Activated naive CD4-positive, alpha-beta T cell treated with anti-CD3 and anti-CD28 coated beads for 36 hours (primary cell): Measurements from ENCODE around the gene ZP3. TPM values are rescaled to one million over a fixed set of nuclear protein-coding genes. Genes with fewer than 3 reads are reported as not detected.
"Not testable (repeated sequence)": the region's sequence is repeated elsewhere in the genome, so short reads cannot be mapped to it uniquely, and the experiment has no call there.

Experiments used
- CTCF ChIA-PET: fragments of 350-600 bp; sonication (Branson Sonifier 250); formaldehyde crosslinking; loops from one replicate; lab custom pipeline; 2021; ENCODE audit warnings: antibody characterized with exemption; lab: Charles Lee
- DNase-seq: peaks from one replicate; pipeline ENCODE4 v3.0.0-alpha.2; 2020
- H3K27ac Mint-ChIP-seq: one replicate; pipeline ENCODE4 v1.8.0; 2021; ENCODE audit warnings: mild to moderate bottlenecking, mixed read lengths
- H3K27me3 Mint-ChIP-seq: one replicate; pipeline ENCODE4 v1.8.0; 2021; ENCODE audit warnings: low read depth, mixed read lengths
- H3K36me3 Mint-ChIP-seq: one replicate; pipeline ENCODE4 v1.8.0; 2021; ENCODE audit warnings: low read depth, mixed read lengths
- H3K4me1 Mint-ChIP-seq: one replicate; pipeline ENCODE4 v1.8.0; 2021; ENCODE audit warnings: low read depth, mixed read lengths
- H3K4me3 Mint-ChIP-seq: one replicate; pipeline ENCODE4 v1.8.0; 2021; ENCODE audit warnings: mild to moderate bottlenecking, moderate library complexity, mixed read lengths
- H3K9me3 Mint-ChIP-seq: one replicate; pipeline ENCODE4 v1.8.0; 2021; ENCODE audit warnings: mixed read lengths
- intact Hi-C: fragments of 100-400 bp; cut with micrococcal nuclease; formaldehyde crosslinking; loops from one replicate; pipeline ENCODE4 v1.15.1; 2023
- total RNA-seq, 2 experiments: library from RNA; stranded (reverse); gene quantifications; one replicate each; pipeline ENCODE4 v1.2.3, GENCODE V29; 2021

ZP3 gene
- total RNA-seq, 2 experiments from 2014 or later, result 26.6 to 32.6 TPM

- Mint-ChIP-seq H3K4me3 (peak overlapping the region; percentile 85), H3K36me3 (no peaks in the 10 kb centered on the region), H3K4me1 (peaks cover 23% of the 10 kb centered on the region), H3K27me3 (no peaks in the 10 kb centered on the region), H3K27ac (peak overlapping the region; percentile 92), H3K9me3 (no peaks in the 10 kb centered on the region)
- CTCF ChIA-PET, result interaction anchor here (0.6 to 1.0 kb wide), 2 partner anchors 26 to 33 kb away, joined by 3 to 5 read pairs; no protein-coding TSS in a partner anchor
- intact Hi-C loops, result loop anchor here (1.0 to 10.0 kb wide), 4 partner anchors 34 to 1141 kb away; partner anchors contain the start of gene PTPN12
- DNase-seq, result peak; percentile 89
Observed at GRCh38 chr7:76393116-76394031, 31.4 kb upstream of the ZP3 start.

GRCh38 chr7:76394957-76395356 lies 29.8 kb upstream of the ZP3 start:
- peaks cover 25% of the 10 kb centered on the region for H3K4me1 Mint-ChIP-seq
- H3K27ac Mint-ChIP-seq, result peak overlapping the region; percentile 18
- H3K27me3 Mint-ChIP-seq, result no peaks in the 10 kb centered on the region
- H3K36me3 Mint-ChIP-seq, result no peaks in the 10 kb centered on the region
- CTCF ChIA-PET, result interaction anchor here (1.3 kb wide), 1 partner anchor 35 kb away, joined by 3 read pairs; no protein-coding TSS in a partner anchor
- no peak overlapping the region for H3K4me3 Mint-ChIP-seq
- no peaks in the 10 kb centered on the region for H3K9me3 Mint-ChIP-seq
- intact Hi-C loops, result loop anchor here (10.0 kb wide), 2 partner anchors 220 to 1140 kb away; partner anchors contain the start of gene PTPN12
- no peak for DNase-seq

GRCh38 chr7:76395605-76395964 lies 29.2 kb upstream of the ZP3 start:
- H3K27ac Mint-ChIP-seq, H3K4me3 Mint-ChIP-seq, H3K27me3 Mint-ChIP-seq, H3K9me3 Mint-ChIP-seq, DNase-seq, H3K36me3 Mint-ChIP-seq: not testable (repeated sequence)
- intact Hi-C loops, result loop anchor here (10.0 kb wide), 2 partner anchors 221 to 1139 kb away; partner anchors contain the start of gene PTPN12
- peaks cover 25% of the 10 kb centered on the region for H3K4me1 Mint-ChIP-seq
- CTCF ChIA-PET, result interaction anchor here (1.2 to 1.3 kb wide), 2 partner anchors 35 to 36 kb away, joined by 3 read pairs; no protein-coding TSS in a partner anchor

- no peak overlapping the region for H3K27ac Mint-ChIP-seq
- H3K4me1 Mint-ChIP-seq, result peaks cover 25% of the 10 kb centered on the region
- H3K9me3 Mint-ChIP-seq, result no peaks in the 10 kb centered on the region
- CTCF ChIA-PET, result interaction anchor here (0.9 to 1.2 kb wide), 2 partner anchors 36 to 104 kb away, joined by 3 read pairs; no protein-coding TSS in a partner anchor
- no peaks in the 10 kb centered on the region for H3K27me3 Mint-ChIP-seq
- no peak for DNase-seq
- intact Hi-C loops, result loop anchor here (2.0 to 10.0 kb wide), 3 partner anchors 31 to 1139 kb away; partner anchors contain the start of gene PTPN12
- H3K36me3 Mint-ChIP-seq, result no peaks in the 10 kb centered on the region
- no peak overlapping the region for H3K4me3 Mint-ChIP-seq
Observed at GRCh38 chr7:76395965-76396726, 28.6 kb upstream of the ZP3 start.

GRCh38 chr7:76396864-76397263 lies 27.9 kb upstream of the ZP3 start:
- Mint-ChIP-seq H3K9me3 (no peaks in the 10 kb centered on the region), H3K27me3 (no peaks in the 10 kb centered on the region), H3K36me3 (no peaks in the 10 kb centered on the region), H3K27ac (peak overlapping the region; percentile 30), H3K4me3 (peak overlapping the region; percentile 77), H3K4me1 (peaks cover 25% of the 10 kb centered on the region)
- DNase-seq, result no peak
- intact Hi-C loops, result loop anchor here (2.0 to 10.0 kb wide), 3 partner anchors 32 to 1138 kb away; partner anchors contain the start of gene PTPN12
- CTCF ChIA-PET, result interaction anchor here (0.9 to 1.2 kb wide), 2 partner anchors 37 to 104 kb away, joined by 3 read pairs; no protein-coding TSS in a partner anchor

- Mint-ChIP-seq H3K27ac (peak overlapping the region; percentile 30), H3K4me3 (peak overlapping the region; percentile 77), H3K4me1 (peaks cover 23% of the 10 kb centered on the region), H3K27me3 (no peaks in the 10 kb centered on the region), H3K9me3 (no peaks in the 10 kb centered on the region), H3K36me3 (no peaks in the 10 kb centered on the region)
- intact Hi-C loops, result loop anchor here (2.0 to 10.0 kb wide), 3 partner anchors 33 to 1137 kb away; partner anchors contain the start of gene PTPN12
- CTCF ChIA-PET, result no interaction called here
- DNase-seq, result peak; percentile 86
Observed at GRCh38 chr7:76397409-76398183, 27.2 kb upstream of the ZP3 start.

GRCh38 chr7:76400248-76400647 lies 24.5 kb upstream of the ZP3 start:
- Mint-ChIP-seq H3K27me3 (no peaks in the 10 kb centered on the region), H3K27ac (no peak overlapping the region), H3K4me3 (no peak overlapping the region), H3K4me1 (peaks cover 16% of the 10 kb centered on the region), H3K9me3 (no peaks in the 10 kb centered on the region), H3K36me3 (no peaks in the 10 kb centered on the region)
- CTCF ChIA-PET, result interaction anchor here (1.2 kb wide), 1 partner anchor 48 kb away, joined by 3 read pairs; no protein-coding TSS in a partner anchor
- intact Hi-C loops, result no loop called here
- no peak for DNase-seq

GRCh38 chr7:76403097-76403496 lies 21.7 kb upstream of the ZP3 start:
- CTCF ChIA-PET, H3K36me3 Mint-ChIP-seq, H3K9me3 Mint-ChIP-seq, DNase-seq, H3K4me3 Mint-ChIP-seq, H3K4me1 Mint-ChIP-seq, intact Hi-C loops, H3K27me3 Mint-ChIP-seq, H3K27ac Mint-ChIP-seq: not testable (repeated sequence)

GRCh38 chr7:76403780-76404494 lies 20.8 kb upstream of the ZP3 start:
- Mint-ChIP-seq H3K27me3 (no peaks in the 10 kb centered on the region), H3K4me3 (no peak overlapping the region), H3K27ac (no peak overlapping the region), H3K36me3 (no peaks in the 10 kb centered on the region), H3K4me1 (peaks cover 4% of the 10 kb centered on the region), H3K9me3 (no peaks in the 10 kb centered on the region)
- CTCF ChIA-PET, result interaction anchor here (0.6 to 0.9 kb wide), 2 partner anchors 24 to 99 kb away, joined by 3 read pairs; no protein-coding TSS in a partner anchor
- intact Hi-C loops, result no loop called here
- DNase-seq, result no peak

GRCh38 chr7:76405738-76406137 lies 19.0 kb upstream of the ZP3 start:
- Mint-ChIP-seq H3K4me1 (peaks cover 2% of the 10 kb centered on the region), H3K9me3 (no peaks in the 10 kb centered on the region), H3K36me3 (no peaks in the 10 kb centered on the region), H3K27me3 (no peaks in the 10 kb centered on the region), H3K27ac (no peak overlapping the region), H3K4me3 (no peak overlapping the region)
- intact Hi-C loops, result no loop called here
- no peak for DNase-seq
- CTCF ChIA-PET, result no interaction called here

- CTCF ChIA-PET, result no interaction called here
- H3K9me3 Mint-ChIP-seq, result no peaks in the 10 kb centered on the region
- peaks cover 2% of the 10 kb centered on the region for H3K4me1 Mint-ChIP-seq
- no peak overlapping the region for H3K4me3 Mint-ChIP-seq
- no peaks in the 10 kb centered on the region for H3K36me3 Mint-ChIP-seq
- no peak overlapping the region for H3K27ac Mint-ChIP-seq
- intact Hi-C loops, result no loop called here
- DNase-seq, result no peak
- no peaks in the 10 kb centered on the region for H3K27me3 Mint-ChIP-seq
Observed at GRCh38 chr7:76407718-76408117, 17.0 kb upstream of the ZP3 start.
